ENCODE results near the gene UBA52. TPM values are rescaled to one million over a fixed set of nuclear protein-coding genes. Genes with fewer than 3 reads are reported as not detected.

The UBA52 gene
- total RNA-seq, 1 experiment from 2014 or later: 1,435 TPM

Other genes with a start within 250 kb of the UBA52 start
- 335 and 636 TPM in 2 replicates for gene LSM4, start 248.8 kb upstream of the UBA52 start, total RNA-seq (2014; rRNA removed; shearing (Covaris generic); ENCODE audit: low replicate concordance)
- 5.5 and 11.2 TPM in 2 replicates for gene PGPEP1, start 231.3 kb upstream of the UBA52 start, total RNA-seq (2014; rRNA removed; shearing (Covaris generic); ENCODE audit: low replicate concordance)
- 2.3 and 13.1 TPM in 2 replicates for gene GDF15, start 185.7 kb upstream of the UBA52 start, total RNA-seq (2014; rRNA removed; shearing (Covaris generic); ENCODE audit: low replicate concordance)
- gene LRRC25, start 174.2 kb upstream of the UBA52 start, total RNA-seq (2014; rRNA removed; shearing (Covaris generic); ENCODE audit: low replicate concordance): not detected in 2 replicates
- gene SSBP4, start 152.5 kb upstream of the UBA52 start, total RNA-seq (2014; rRNA removed; shearing (Covaris generic); ENCODE audit: low replicate concordance): 187 and 203 TPM in 2 replicates
- 0.40 and 4.4 TPM in 2 replicates for gene ISYNA1, start 133.7 kb upstream of the UBA52 start, total RNA-seq (2014; rRNA removed; shearing (Covaris generic); ENCODE audit: low replicate concordance)
- 12.2 and 22.1 TPM in 2 replicates for gene ELL, start 49.8 kb upstream of the UBA52 start, total RNA-seq (2014; rRNA removed; shearing (Covaris generic); ENCODE audit: low replicate concordance)
- 291 and 381 TPM in 2 replicates for gene FKBP8, start 28.3 kb upstream of the UBA52 start, total RNA-seq (2014; rRNA removed; shearing (Covaris generic); ENCODE audit: low replicate concordance)
- gene KXD1, start 14.0 kb upstream of the UBA52 start, total RNA-seq (2014; rRNA removed; shearing (Covaris generic); ENCODE audit: low replicate concordance): 140 and 145 TPM in 2 replicates
- 127 and 179 TPM in 2 replicates for gene REX1BD, start 16.9 kb downstream of the UBA52 start, total RNA-seq (2014; rRNA removed; shearing (Covaris generic); ENCODE audit: low replicate concordance)
- gene CRLF1, start 34.9 kb downstream of the UBA52 start, total RNA-seq (2014; rRNA removed; shearing (Covaris generic); ENCODE audit: low replicate concordance): 6.6 and 16.9 TPM in 2 replicates
- gene TMEM59L, start 41.0 kb downstream of the UBA52 start, total RNA-seq (2014; rRNA removed; shearing (Covaris generic); ENCODE audit: low replicate concordance): 0.36 TPM in 1 of 2 replicates, not detected in the other
- 1.9 and 8.6 TPM in 2 replicates for gene KLHL26, start 65.2 kb downstream of the UBA52 start, total RNA-seq (2014; rRNA removed; shearing (Covaris generic); ENCODE audit: low replicate concordance)
- 2.4 and 3.6 TPM in 2 replicates for gene CRTC1, start 111.8 kb downstream of the UBA52 start, total RNA-seq (2014; rRNA removed; shearing (Covaris generic); ENCODE audit: low replicate concordance)
- 0.30 and 0.66 TPM in 2 replicates for gene COMP, start 219.4 kb downstream of the UBA52 start, total RNA-seq (2014; rRNA removed; shearing (Covaris generic); ENCODE audit: low replicate concordance)

Data from MG63 (cell line).